ENCODE data around the gene SLC25A45.
A peak's percentile ranks its signal among the peaks of the same experiment; 100 is the strongest.

DNA sequence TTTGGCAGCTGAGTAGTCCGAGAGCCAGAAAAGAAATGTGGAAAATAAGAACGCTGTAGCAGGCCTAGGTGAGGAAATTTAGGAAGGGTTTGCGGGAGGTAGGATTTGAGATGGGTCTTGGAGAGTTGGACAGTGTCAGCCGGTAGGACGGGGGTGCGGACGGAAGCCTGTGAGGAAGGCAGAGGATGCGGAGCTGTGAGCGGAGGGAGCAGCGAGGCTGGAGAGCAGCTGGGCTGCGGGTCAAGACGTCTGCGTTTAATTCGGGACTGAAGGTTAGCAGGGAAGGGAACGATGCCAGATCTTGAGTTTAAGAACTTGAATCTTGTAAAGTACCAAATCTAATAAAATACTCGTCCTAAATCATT is 28.6 kb downstream of the SLC25A45 start:
- TF ChIP-seq, protein P1, sequence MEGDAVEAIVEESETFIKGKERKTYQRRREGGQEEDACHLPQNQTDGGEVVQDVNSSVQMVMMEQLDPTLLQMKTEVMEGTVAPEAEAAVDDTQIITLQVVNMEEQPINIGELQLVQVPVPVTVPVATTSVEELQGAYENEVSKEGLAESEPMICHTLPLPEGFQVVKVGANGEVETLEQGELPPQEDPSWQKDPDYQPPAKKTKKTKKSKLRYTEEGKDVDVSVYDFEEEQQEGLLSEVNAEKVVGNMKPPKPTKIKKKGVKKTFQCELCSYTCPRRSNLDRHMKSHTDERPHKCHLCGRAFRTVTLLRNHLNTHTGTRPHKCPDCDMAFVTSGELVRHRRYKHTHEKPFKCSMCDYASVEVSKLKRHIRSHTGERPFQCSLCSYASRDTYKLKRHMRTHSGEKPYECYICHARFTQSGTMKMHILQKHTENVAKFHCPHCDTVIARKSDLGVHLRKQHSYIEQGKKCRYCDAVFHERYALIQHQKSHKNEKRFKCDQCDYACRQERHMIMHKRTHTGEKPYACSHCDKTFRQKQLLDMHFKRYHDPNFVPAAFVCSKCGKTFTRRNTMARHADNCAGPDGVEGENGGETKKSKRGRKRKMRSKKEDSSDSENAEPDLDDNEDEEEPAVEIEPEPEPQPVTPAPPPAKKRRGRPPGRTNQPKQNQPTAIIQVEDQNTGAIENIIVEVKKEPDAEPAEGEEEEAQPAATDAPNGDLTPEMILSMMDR (IDR thresholded peaks at IDR 0.05; ENCODE audit: low read depth, low read length, poor library complexity, severe bottlenecking): peak; percentile 24
- no peak for TF ChIP-seq EZH2phosphoT487 (IDR thresholded peaks at IDR 0.05; ENCODE audit: borderline replicate concordance, low read length)
